ENCODE measurements around the gene CELA3A. TPM values are rescaled to one million over a fixed set of nuclear protein-coding genes. Genes with fewer than 3 reads are reported as not detected.
A peak's percentile ranks its signal among the peaks of the same experiment; 100 is the strongest.

Gene CELA3A
- total and polyA plus RNA-seq, 2 of the 13 experiments (the other 11 are each of a cell fraction or from before 2014, with no cell fraction given) = 0.09 TPM; not detected in 1

DNA sequence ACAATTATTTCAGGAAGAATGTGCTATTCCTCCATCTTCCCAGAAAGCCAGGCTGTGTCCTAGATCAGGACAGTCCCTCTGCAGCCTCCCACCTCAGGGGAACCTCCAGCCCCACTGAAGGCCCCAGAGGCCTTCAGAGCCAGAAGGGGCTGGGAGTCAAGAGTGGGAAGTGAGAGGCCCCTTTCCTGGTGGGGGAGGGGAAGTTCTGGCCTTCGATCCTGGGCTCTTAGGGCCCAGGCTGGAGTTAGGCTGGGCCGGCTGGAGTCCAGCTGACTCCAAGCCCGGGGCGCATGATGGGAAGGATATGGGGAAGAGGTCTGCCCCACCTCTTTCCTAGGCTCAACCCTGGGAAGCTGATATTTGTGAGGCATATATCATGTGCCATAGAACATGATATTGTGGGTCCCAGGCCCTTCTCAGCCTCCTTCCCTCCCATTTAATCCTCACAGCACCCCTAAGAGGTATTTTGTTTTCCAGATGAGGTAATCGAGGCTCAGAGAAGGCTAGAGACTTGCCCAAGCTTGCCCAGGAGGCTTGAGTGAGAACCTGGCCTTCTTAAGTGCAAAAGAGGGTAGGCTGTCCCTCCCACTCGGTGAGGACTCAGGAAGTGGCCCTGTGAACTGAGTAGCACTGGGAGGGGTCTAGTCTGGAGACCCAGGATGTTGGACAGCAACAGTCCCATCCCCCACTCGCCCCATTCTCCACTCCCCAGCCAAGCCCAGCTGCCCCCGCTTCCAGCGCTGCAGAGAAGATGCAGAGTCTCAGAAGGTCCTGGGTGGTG, 45.8 kb upstream of the CELA3A start:
- Histone ChIP-seq H4K20me1 (ENCODE audit: insufficient read depth, low read length) (no peaks in the 10 kb centered on the region), H3K4me3 (replicated peaks in 1 of 3; ENCODE audit: insufficient read depth in 1 of 3, low read depth in 2 of 3, low read length in 3 of 3) (peak overlapping the region in 1 of 3 experiments; percentile 51; a peak in 1 of 6 replicates), H3K9ac (ENCODE audit: insufficient read depth, low read depth, low read length) (no peak overlapping the region), H2AFZ (ENCODE audit: low read length) (no peak overlapping the region), H3K79me2 (ENCODE audit: insufficient read depth, low read length) (no peaks in the 10 kb centered on the region), H3K9me3 (ENCODE audit: low read length) (no peaks in the 10 kb centered on the region), H3K27me3 (ENCODE audit: control insufficient read depth in 1 of 2, insufficient read depth in 2 of 2, low read length in 2 of 2) (peaks cover 2 to 28% of the 10 kb centered on the region in 2 experiments; a peak in 4 of 5 replicates), H3K27ac (ENCODE audit: extremely low read length, insufficient read depth, low read length) (no peak overlapping the region), H3K4me1 (ENCODE audit: insufficient read depth, low read length) (peaks cover 46% of the 10 kb centered on the region), H3K4me2 (ENCODE audit: low read depth, low read length) (peak overlapping the region; percentile 85), H3K36me3 (replicated peaks in 1 of 2; ENCODE audit: control insufficient read depth in 1 of 2, insufficient read depth in 2 of 2, low read length in 2 of 2) (no peaks in the 10 kb centered on the region)
- ATAC-seq (peak; percentile 34), FAIRE-seq (no peak), DNase-seq (ENCODE audit: low spot score) (no peak)
- in situ Hi-C loops (cut with HindIII; ENCODE audit: extremely low pct_ligation_motif_present, low pct_unique_long_range_greater_than_20kb) = loop anchor here (5.0 kb wide), 1 partner anchor 43 kb away; no protein-coding TSS in a partner anchor
- ChIA-PET POLR2A (interaction anchor here (0.6 to 1.2 kb wide), 3 partner anchors 34 to 286 kb away, joined by 3 to 6 read pairs (median 3); no protein-coding TSS in a partner anchor), CTCF (ENCODE audit: low intra/inter-chr PET ratio, low total read pairs) (no interaction called here)
- BruUV-seq (replicated peaks) = no TSS peak
- intact Hi-C loops (cut with micrococcal nuclease; ENCODE audit: unreplicated experiment) = no loop called here
- 5% methylated on average over 4 of the region's 9 CpGs for WGBS (ENCODE audit: low lambda C conversion rate)
- no peak for TF ChIP-seq REL (CRISPR knock-in tag; conservative IDR thresholded peaks at IDR 0.05)
- 0 out of 2 replicates have a peak, but pooled peaks have one; percentile 35 for TF ChIP-seq MXD4 (CRISPR knock-in tag; IDR thresholded peaks at IDR 0.05)
- TF ChIP-seq STAT5B (CRISPR knock-in tag; IDR thresholded peaks at IDR 0.05) = no peak
- no peak for TF ChIP-seq TBX3 (IDR thresholded peaks at IDR 0.05; ENCODE audit: borderline replicate concordance)
- TF ChIP-seq, protein P1, sequence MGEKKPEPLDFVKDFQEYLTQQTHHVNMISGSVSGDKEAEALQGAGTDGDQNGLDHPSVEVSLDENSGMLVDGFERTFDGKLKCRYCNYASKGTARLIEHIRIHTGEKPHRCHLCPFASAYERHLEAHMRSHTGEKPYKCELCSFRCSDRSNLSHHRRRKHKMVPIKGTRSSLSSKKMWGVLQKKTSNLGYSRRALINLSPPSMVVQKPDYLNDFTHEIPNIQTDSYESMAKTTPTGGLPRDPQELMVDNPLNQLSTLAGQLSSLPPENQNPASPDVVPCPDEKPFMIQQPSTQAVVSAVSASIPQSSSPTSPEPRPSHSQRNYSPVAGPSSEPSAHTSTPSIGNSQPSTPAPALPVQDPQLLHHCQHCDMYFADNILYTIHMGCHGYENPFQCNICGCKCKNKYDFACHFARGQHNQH (CRISPR knock-in tag; IDR thresholded peaks at IDR 0.05) = no peak
- TF ChIP-seq, protein P2, sequence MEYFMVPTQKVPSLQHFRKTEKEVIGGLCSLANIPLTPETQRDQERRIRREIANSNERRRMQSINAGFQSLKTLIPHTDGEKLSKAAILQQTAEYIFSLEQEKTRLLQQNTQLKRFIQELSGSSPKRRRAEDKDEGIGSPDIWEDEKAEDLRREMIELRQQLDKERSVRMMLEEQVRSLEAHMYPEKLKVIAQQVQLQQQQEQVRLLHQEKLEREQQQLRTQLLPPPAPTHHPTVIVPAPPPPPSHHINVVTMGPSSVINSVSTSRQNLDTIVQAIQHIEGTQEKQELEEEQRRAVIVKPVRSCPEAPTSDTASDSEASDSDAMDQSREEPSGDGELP (IDR thresholded peaks at IDR 0.05; ENCODE audit: borderline replicate concordance, low read depth) = peak; percentile 64; the same call in 1 of the 2 replicates
- TF ChIP-seq, protein P3, sequence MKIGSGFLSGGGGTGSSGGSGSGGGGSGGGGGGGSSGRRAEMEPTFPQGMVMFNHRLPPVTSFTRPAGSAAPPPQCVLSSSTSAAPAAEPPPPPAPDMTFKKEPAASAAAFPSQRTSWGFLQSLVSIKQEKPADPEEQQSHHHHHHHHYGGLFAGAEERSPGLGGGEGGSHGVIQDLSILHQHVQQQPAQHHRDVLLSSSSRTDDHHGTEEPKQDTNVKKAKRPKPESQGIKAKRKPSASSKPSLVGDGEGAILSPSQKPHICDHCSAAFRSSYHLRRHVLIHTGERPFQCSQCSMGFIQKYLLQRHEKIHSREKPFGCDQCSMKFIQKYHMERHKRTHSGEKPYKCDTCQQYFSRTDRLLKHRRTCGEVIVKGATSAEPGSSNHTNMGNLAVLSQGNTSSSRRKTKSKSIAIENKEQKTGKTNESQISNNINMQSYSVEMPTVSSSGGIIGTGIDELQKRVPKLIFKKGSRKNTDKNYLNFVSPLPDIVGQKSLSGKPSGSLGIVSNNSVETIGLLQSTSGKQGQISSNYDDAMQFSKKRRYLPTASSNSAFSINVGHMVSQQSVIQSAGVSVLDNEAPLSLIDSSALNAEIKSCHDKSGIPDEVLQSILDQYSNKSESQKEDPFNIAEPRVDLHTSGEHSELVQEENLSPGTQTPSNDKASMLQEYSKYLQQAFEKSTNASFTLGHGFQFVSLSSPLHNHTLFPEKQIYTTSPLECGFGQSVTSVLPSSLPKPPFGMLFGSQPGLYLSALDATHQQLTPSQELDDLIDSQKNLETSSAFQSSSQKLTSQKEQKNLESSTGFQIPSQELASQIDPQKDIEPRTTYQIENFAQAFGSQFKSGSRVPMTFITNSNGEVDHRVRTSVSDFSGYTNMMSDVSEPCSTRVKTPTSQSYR (CRISPR knock-in tag; IDR thresholded peaks at IDR 0.05; ENCODE audit: borderline replicate concordance) = peak; percentile 86
- TF ChIP-seq, protein P4, sequence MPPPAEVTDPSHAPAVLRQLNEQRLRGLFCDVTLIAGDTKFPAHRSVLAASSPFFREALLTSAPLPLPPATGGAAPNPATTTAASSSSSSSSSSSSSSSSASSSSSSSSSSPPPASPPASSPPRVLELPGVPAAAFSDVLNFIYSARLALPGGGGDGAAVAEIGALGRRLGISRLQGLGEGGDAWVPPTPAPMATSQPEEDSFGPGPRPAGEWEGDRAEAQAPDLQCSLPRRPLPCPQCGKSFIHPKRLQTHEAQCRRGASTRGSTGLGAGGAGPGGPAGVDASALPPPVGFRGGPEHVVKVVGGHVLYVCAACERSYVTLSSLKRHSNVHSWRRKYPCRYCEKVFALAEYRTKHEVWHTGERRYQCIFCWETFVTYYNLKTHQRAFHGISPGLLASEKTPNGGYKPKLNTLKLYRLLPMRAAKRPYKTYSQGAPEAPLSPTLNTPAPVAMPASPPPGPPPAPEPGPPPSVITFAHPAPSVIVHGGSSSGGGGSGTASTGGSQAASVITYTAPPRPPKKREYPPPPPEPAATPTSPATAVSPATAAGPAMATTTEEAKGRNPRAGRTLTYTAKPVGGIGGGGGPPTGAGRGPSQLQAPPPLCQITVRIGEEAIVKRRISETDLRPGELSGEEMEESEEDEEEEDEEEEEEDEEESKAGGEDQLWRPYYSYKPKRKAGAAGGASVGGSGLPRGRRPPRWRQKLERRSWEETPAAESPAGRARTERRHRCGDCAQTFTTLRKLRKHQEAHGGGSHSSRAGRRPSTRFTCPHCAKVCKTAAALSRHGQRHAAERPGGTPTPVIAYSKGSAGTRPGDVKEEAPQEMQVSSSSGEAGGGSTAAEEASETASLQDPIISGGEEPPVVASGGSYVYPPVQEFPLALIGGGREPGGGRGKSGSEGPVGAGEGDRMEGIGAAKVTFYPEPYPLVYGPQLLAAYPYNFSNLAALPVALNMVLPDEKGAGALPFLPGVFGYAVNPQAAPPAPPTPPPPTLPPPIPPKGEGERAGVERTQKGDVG (CRISPR knock-in tag; IDR thresholded peaks at IDR 0.05; ENCODE audit: borderline replicate concordance) = no peak
- no peak for TF ChIP-seq ZMYM2 (CRISPR knock-in tag; IDR thresholded peaks at IDR 0.05)
- TF ChIP-seq, protein P5, sequence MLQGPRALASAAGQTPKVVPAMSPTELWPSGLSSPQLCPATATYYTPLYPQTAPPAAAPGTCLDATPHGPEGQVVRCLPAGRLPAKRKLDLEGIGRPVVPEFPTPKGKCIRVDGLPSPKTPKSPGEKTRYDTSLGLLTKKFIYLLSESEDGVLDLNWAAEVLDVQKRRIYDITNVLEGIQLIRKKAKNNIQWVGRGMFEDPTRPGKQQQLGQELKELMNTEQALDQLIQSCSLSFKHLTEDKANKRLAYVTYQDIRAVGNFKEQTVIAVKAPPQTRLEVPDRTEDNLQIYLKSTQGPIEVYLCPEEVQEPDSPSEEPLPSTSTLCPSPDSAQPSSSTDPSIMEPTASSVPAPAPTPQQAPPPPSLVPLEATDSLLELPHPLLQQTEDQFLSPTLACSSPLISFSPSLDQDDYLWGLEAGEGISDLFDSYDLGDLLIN (CRISPR knock-in tag; IDR thresholded peaks at IDR 0.05; ENCODE audit: borderline replicate concordance) = no peak
